Measurements from ENCODE around the gene RFTN1.
A peak's percentile ranks its signal among the peaks of the same experiment; 100 is the strongest.

The RFTN1 gene

DNA sequence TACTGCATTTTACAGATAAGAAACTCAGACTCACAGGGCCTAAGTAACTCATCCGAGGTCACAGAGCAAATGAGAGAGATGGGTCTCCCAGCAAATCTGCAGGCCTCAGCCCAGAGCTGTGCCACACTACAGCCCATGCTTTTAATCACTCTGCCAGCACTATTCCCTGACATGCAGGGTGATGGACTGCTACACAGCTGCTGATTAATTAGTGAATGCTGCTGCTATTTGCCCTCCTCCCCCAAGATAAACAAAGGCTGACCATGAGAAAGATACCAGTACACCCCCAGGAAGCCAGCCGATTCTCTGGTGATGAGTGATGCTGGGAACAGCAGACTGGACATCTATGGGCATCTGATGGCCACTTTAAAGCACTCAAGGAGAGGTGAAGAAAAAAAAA, 39.3 kb downstream of the RFTN1 start:
- TF ChIP-seq, protein P1, sequence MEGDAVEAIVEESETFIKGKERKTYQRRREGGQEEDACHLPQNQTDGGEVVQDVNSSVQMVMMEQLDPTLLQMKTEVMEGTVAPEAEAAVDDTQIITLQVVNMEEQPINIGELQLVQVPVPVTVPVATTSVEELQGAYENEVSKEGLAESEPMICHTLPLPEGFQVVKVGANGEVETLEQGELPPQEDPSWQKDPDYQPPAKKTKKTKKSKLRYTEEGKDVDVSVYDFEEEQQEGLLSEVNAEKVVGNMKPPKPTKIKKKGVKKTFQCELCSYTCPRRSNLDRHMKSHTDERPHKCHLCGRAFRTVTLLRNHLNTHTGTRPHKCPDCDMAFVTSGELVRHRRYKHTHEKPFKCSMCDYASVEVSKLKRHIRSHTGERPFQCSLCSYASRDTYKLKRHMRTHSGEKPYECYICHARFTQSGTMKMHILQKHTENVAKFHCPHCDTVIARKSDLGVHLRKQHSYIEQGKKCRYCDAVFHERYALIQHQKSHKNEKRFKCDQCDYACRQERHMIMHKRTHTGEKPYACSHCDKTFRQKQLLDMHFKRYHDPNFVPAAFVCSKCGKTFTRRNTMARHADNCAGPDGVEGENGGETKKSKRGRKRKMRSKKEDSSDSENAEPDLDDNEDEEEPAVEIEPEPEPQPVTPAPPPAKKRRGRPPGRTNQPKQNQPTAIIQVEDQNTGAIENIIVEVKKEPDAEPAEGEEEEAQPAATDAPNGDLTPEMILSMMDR (IDR thresholded peaks at IDR 0.05; ENCODE audit: borderline replicate concordance, insufficient read depth, low read depth, low read length) = no peak
- H3K4me3 ChIP-seq (ENCODE audit: low read depth, low read length) = no peak overlapping the region

DNA sequence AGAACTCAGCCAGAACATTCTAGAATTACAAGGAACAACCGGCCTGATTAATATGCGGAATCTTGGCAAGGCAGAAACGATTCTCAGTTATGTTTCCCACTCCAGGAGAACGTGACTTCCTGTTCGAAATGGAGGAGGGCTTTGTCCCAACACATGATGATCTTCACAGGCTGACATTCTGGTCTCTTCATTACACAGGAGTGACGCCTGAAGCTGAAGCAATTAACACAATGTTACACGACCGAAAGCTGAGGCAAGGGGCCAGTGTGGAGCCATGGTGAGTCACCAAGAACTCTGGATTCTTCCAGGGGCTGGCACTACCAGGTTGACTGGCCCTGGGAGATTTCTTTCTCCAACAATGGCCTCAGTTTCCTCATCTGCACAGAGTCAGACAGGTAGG, 40.9 kb downstream of the RFTN1 start:
- TF ChIP-seq, protein P1 (IDR thresholded peaks at IDR 0.05; ENCODE audit: borderline replicate concordance, insufficient read depth, low read depth, low read length) = no peak
- no peak overlapping the region for H3K4me3 ChIP-seq (ENCODE audit: low read depth, low read length)

DNA sequence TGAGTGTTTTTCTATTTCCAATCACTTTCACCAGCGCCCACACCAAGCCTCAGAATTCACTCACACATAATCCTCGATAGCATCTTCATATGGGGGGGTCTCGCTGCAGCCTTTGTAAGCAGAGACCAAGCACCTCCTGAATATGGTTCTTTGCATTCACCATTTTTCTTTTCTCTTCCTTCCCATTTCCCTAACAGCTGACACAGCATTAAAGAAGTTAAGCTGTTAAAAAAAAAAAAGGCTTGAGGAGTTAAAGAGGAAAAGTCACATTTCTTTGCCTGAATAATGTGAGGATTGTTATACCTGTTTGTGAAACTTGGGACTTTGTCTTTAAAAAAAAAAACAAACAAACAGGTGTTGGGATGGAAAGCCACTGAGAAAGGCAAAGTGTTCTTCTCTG, 41.6 kb downstream of the RFTN1 start:
- no peak overlapping the region for H3K4me3 ChIP-seq (ENCODE audit: low read depth, low read length)
- TF ChIP-seq, protein P1 (IDR thresholded peaks at IDR 0.05; ENCODE audit: borderline replicate concordance, insufficient read depth, low read depth, low read length) = no peak

DNA sequence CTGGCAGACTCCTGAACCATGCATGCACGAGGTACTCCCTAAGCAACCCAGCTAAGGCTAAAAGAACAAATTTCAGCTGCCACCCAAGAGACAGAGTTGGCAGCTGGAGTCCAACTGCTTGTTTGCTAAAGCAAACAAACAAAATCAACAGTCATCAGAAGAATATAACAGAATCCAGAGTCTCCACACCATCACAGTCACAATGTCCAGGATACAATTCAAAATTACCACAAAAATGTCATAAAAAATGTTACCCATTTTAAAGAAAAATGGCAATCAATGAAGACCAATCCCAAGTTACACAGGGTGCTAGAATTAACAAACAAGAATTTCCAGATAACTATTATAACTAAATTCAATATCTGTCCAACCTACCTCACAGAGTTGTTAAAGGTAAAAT, 42.9 kb downstream of the RFTN1 start:
- TF ChIP-seq, protein P1 (IDR thresholded peaks at IDR 0.05; ENCODE audit: borderline replicate concordance, insufficient read depth, low read depth, low read length) = no peak
- no peak overlapping the region for H3K4me3 ChIP-seq (ENCODE audit: low read depth, low read length)

DNA sequence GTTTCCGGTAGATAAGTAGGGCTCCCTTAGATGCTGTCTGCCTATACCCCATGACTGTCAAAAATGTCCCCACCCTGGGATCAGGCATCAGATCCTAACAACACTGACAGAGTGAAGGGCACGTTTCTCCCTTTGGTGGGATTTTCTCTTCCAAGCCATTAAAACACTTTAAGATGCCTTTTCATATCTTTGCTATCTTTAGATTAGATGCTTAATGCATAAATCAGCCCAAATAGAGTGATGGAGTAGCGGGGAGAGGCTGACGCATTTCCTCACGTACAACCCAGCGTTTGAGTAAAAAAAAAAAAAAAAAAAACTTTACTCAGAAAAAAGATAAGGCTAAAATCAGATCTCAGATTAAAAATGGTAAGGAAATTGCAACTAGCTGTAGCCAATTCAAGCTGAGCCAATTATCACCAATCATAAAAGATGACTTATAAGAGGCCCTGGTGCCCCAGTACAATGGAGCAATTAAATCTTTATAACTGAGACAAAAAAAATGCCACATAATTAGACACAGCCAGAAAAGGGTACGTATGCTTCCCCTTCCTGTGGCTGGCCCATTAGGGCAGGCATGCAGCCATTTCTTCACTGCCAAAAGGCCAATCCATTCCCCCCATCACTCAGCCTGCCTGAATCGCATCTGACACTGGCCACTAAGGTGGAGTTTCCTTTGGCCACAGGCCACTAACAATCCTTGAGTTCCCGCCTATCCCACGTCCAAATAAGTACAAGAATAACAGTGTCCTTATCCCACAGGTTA, 45.0 kb downstream of the RFTN1 start:
- no peak overlapping the region for H3K4me3 ChIP-seq (ENCODE audit: low read depth, low read length)

DNA sequence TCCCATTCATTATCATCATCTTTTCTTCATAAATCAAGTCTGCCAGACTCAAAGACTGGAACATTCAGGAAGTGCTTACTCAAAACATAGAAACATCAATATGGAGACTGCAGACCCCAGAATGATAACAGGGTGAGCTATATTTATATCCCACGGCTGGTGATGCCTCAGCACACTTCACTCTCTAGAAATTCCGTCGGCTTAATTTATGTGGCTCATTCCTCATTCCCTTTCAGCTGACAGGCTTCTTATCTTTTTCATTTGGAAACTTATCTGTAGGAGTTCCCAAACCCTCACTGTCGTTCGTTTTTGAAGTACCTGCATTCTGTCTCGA, 45.5 kb downstream of the RFTN1 start:
- TF ChIP-seq, protein P1 (IDR thresholded peaks at IDR 0.05; ENCODE audit: borderline replicate concordance, insufficient read depth, low read depth, low read length) = no peak
- no peak overlapping the region for H3K4me3 ChIP-seq (ENCODE audit: low read depth, low read length)

More for the DNA sequence above, 45.0 kb downstream of the RFTN1 start:
- TF ChIP-seq, protein P1 (IDR thresholded peaks at IDR 0.05; ENCODE audit: borderline replicate concordance, insufficient read depth, low read depth, low read length) = no peak

DNA sequence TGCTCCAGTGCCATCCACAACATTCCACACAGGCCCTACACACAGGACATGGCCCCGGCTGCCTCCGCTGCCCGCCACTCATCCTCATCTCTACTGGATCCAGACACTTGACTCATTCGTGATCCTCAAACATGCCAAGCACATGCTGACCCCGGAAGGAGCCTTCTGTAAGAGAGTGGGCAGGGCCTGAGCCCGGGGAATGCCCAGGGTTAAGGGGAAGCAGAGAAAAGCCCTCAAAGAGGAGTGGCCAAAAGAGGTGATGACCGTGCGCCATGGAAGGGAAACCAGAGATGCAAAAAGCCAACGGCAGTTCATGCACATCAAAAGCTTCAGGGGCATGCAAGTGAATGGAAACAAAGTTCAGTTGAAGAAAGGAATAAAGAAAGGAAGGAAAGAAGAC, 46.1 kb downstream of the RFTN1 start:
- TF ChIP-seq, protein P1 (IDR thresholded peaks at IDR 0.05; ENCODE audit: borderline replicate concordance, insufficient read depth, low read depth, low read length) = no peak
- H3K4me3 ChIP-seq (ENCODE audit: low read depth, low read length) = peak overlapping the region; percentile 10
